Embryonic facial prominence (tissue), 1 donor: ENCODE measurements around the gene IDH3B.
"Not testable (repeated sequence)": the region's sequence is repeated elsewhere in the genome, so short reads cannot be mapped to it uniquely, and the experiment has no call there.

ENCODE experiments used
- DNase-seq: peaks from one replicate; pipeline ENCODE4 v3.0.0-alpha.2; 2016; ENCODE audit errors: extremely low spot score

The IDH3B gene

DNA sequence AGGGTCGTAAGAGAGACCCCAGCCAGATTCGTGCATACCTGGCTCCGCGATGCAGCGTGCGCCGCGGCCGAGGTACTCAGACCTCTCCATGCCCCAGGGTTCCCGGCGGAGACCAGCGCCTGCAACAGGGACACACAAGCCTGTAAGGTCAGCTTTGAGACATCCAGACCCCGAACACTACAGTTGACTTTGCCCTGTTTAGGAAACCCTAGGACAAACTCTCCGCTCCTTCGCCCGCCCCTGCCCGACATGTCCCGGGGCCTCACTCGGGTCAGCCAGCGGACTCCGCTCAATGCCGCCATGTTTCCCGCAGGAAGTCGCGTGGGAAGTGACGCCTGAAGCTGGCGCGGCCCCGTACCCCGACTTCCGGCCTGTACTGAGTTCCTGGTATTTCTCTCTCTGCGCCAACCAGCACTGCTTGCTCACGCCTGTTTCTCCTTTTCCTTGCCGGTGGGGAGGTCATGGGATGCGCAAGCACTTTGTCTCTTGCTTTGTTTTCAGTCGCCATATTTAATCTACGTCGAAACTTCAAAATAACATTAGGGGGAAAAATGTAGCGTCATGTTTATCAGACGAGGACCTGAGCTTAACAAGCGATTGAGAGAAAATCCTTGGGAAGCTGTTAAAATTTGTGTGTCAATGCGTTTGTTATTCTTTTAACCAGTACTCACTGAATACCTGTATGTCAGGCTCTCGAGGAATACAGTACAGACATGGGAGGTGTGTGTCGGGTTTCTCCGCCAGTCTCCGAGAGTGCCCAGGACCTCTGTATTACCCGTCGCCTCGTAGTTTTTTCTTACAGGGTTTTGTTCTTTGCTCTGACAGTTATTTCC, at the start of gene IDH3B:
TSS of gene IDH3B (minus strand) at position 330 of the 833 bp plus-strand sequence. CDS start at position 302, 28 bp downstream.
- DNase-seq: peak; percentile 93

DNA sequence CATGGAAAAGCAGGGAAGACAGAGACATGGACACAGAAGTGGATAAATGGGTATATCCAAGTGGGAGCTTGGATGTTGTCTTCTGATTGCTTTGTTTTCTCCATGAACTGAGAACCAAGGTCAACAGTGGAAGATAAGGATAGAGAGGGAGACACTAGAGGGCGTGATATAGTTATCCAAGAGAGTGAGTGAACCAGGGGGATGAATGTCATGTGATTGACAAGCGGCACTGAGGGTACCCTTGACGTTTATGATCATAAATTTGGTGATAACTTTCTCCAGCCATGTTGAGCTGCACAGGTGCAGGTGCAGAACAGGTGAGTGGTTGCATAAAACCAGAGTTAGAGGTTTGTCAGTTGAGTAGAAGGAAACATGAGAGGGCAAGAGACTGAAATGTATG, 49.3 kb upstream of the IDH3B start:
- no peak for DNase-seq

DNA sequence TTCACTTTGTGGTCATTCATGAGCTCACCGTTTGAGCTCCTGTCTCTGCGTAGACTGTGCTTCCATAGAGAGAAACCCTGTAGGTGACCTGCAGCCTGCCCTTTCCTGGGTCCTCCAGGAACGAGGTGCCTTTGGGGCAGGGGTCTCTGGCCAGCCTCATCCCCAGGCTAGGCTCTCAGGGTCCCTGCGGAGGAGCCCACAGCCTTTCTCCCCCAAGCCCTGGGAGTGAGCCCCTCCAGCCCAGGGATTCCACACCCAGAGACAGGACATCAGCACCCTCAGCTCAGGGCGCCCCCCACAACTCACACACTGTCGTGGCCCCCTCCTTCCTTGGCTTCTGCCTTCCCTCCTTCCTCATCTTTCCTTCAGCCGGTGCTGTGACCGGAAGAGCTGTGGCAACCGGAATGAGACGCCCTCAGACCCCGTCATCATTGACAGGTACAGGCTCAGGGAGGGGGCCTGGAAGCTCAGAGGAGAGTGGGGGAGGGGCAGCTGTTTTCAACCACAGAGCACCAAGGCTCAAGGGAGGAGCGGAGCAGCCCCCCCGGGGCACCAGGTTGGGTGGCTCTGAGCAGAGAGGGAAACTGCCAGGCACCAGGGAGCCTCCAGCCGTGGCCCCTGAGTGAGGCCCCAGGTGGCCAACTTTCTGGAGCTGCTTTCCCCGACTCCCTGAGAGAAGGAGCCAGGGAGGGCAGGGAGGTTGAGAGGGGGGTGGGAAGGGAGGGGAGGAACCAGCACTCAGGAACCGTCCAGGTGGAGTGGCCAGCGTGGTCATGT, 45.4 kb upstream of the IDH3B start:
- DNase-seq: no peak

DNA sequence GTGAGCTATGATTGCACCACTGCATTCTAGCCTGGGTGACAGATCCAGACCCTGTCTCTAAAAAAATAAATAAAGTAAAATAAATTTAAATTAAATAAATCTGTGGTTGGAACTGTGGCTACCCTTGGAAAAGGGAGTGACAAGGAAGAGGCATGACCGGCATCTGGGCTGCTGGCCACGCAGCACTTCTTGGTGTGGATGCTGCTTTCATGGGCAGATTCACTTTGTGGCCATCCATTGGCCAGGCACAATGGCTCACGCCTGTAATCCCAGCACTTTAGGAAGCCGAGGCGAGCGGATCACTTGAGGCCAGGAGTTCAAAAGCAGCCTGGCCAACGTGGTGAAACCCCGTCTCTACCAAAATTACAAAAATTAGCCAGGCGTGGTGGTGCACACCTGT, 44.6 kb upstream of the IDH3B start:
- DNase-seq: no peak

DNA sequence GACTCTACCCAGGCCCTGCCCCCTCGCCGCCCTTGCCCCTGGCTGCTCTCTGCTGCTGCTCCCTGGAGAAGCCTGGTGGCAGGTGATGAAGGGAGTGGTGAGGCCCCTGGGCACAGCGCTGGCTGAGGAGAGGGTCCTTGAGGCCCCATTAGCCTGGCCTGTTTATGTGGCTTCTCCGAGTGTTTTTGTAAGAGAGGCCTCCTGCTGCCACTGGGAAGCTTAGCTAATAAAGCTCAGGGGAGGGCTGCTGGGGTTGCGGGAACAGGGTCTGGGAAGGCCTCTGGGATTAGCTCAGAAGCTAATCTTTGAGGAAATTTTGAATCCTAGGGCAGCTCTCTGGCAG, 44.0 kb upstream of the IDH3B start:
- DNase-seq: no peak

DNA sequence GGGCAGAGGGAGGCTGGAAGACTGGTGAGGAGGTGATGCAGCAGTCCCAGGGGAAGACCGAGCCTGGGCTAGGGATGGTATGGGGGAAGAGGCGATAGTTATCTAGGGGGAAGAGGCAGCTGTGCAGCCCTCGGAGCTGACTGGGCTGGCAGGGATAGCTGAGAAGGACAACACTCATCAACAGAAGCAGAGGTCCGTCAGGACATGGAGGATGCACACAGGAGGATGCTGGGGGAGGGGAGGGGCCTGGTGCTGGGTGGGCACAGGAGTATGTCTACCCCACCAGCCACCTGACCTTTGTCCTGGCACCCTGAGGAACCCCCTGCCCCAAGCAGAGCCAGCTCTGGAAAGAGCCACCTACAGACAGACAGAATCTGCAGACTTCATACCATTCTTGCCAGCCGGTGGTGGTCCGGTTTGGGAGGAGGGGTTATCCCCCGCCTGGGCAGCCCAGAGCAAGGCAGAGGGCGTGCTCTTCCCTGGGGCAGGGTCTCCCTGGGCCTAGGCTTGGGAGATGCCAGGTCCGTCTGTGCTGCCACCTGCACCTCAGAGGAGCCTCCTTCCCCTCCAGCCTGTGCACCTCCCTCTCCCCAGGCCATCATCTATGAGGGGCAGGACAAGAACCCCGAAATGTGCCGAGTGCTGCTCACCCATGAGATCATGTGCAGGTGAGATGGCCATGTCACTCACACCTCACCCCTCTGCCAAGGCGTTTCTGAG, 43.5 kb upstream of the IDH3B start:
- DNase-seq: no peak

DNA sequence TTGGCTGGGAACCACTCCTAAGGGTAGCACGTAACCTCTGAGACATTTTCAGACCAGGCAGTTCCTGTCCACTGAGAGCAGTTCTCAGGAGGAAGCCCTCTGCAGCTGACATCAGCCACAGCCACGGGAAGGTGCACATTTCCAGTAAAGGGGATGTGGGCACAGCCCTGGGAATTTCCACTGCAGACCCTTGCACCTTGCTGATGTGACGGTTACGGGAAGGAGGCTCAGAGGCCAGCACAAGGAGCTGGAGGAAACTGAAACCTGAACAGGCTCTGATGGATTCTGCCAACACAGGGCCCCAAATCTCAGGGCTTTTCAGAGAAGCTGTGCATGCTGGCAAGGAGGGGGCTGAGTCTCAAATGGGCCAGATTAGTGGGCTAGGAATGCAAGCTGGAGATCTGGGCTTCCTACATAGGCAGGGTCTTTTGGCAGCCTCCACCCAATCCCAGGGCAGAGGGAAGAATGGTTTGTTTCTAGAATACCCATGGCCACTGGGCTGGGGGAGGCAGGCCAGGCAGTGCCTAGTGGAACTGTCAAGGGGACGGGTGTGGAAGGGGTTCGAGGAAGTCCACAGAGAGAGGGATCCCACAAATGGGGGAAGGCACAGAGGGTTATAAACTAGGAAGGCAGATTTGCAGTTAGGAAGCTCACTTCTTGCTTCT, 42.8 kb upstream of the IDH3B start:
- DNase-seq: no peak

DNA sequence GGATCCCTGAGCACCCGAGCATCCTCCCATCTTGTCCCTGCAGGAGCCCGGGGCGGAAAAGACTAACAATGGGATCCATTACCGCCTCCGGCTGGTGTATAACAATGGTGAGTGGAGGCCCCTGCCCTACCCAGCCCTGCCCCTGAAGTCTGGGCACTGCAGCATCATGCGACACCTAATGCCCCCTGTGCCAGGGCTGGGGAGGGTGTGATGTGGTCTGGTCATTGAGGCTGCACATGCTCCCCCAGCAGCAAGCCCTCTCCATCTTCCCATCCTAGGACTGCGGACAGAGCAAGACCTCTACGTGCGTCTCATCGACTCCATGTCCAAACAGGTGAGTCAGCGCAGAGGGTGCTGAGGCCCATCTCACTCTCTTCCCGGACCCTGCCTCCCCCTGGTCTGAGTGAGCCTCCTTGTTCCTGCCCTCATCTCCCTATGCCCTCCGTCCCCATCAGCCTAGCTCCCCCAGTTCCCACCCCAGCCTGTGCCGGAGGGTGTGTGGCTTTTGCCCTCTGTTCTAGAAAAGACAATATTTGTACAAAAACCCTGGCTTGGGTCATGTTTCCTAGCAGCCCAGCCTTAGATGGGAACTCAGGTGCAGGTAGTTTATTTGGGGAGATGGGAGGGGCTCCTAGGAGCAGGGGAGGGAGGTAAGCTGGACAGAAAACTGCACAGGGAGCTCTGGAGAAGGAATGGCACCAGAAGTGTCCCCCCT, 42.1 kb upstream of the IDH3B start:
- DNase-seq: no peak

DNA sequence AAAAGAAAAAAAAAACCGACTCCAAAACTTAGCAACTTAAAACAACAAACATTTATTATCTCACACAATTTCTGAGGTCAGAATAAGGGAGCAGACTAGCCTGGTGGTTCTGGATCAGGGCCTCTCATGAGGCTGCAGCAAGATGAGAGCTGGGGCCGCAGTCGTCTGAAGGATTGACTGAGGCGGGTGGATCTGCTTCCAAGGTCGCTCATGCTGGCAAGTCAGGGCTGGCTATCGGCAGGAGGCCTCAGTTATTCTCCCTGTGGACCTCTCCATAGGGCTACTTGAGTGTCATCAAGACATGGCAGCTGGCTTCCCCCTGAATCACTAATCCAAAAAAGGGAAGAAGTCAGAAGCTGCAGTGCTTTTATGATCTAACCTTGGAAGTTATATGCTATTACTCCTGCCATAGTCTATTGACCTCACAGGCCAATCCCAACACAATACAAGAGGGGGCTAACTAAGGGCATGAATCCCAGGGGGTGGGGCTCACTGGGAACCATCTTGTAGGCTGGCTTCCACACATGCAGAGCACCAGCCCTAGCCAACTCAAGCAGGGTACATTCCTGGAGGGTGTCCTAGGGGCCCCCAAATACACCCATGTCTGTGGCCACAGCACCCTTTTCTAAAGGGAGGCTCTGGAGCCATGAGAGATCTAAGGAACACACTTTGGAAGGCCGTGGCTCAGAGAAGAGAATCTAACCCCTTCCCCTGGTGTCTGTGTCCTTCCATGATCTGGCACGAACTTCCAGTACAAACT, 39.9 kb upstream of the IDH3B start:
- DNase-seq: no peak

DNA sequence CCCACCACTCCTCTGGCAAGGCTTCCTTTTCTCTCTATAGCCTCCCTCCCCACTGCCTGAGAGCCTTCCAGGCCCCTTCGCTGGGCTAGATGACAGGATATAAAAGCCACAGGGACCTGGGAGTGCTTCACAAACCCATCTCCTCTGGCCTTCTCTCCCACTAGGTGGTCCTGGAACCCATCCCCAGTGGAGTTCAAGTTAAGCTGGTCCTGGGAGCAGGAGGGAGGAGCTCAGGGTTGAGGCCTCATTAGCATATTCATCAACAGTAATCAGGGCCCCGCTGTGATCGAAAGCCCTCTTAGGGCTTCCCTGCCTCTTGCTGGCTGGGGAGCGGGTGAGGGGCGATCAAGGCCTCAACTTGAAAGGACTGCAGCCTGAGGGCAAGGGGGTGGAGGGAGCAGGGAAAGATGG, 37.7 kb upstream of the IDH3B start:
- no peak for DNase-seq

DNA sequence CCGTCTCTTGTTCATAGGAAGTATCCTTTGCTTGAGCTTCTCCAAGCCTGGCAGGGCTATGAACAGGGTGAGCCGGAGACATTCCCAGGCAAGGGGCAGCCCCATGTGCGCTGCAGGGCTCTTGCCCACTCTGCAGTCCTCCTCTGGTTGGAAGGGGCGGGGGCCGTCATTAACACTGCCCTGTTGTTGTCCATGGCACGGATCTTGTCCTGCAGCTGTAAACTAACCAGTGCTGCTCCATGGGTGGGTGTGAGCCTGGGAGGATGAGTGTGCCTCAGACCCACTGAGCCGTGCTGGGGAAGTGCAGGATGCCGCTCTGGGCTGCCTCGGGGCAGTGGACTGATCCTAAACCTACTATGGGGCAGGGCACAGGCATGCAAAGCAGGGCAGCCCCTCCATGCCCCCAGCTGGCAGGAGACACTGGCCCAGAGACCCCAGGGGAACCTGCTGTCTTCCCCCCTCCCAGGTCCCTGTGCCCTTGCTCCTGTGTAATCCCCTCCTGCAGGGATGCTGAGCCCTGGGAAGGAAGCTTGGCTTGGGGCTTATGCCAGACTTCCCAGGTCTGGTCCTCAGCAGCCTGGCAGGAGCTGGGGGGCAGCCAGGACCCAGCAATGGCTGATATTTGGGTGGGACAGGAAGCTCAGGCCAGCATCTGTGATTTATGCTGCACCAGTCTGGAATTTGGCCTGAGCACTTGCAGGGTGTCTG, 37.1 kb upstream of the IDH3B start:
- no peak for DNase-seq

DNA sequence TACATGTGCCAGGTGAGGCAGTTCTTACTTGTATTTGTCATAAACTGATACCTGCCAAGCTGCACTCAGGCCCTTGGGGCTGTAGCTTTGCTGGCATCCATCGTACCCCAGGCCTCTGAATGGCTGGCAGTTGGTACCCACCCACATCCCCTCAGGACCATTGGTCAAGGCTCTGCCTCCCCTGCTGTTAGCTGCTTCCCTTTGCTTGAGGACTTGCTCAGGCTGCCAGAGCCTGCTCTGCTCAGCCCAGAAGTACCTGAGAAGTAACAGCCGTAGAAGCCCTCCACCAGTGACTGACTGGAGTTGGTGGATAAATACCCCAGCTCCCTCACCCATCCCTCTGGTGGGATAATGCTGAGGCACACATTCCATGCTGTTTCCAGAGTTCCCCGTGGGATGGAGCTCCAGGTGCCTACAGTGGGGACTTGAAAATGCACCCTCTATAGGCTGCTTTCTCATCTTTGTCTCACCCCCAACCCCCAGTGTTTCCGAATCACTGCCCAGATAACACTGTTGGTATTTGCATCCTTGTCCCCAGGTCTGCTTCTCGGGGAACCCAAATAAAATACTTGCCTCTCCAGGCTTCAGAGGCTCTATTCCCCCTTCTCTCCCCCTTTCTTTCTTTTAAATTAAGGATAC, 35.9 kb upstream of the IDH3B start:
- DNase-seq: no peak

DNA sequence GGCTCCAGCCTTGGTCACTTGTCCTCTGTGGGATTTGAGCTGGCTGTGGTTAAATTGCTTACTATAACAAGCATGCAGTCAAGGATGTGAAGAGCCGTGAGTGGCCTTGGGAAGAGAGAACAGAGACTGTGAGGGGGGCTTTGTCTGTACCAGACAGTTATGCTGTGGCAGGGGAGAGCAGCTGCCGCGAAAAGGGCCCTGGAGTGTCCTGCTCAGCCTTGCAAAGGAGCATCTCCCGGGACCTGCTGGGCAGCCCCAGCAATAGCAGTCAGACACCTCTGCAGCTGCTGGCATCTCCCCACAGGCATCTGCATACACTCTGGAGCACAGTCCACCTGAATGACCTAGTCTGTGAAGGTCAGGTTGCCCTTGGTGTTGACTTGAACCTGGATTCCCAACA, 34.9 kb upstream of the IDH3B start:
- no peak for DNase-seq

DNA sequence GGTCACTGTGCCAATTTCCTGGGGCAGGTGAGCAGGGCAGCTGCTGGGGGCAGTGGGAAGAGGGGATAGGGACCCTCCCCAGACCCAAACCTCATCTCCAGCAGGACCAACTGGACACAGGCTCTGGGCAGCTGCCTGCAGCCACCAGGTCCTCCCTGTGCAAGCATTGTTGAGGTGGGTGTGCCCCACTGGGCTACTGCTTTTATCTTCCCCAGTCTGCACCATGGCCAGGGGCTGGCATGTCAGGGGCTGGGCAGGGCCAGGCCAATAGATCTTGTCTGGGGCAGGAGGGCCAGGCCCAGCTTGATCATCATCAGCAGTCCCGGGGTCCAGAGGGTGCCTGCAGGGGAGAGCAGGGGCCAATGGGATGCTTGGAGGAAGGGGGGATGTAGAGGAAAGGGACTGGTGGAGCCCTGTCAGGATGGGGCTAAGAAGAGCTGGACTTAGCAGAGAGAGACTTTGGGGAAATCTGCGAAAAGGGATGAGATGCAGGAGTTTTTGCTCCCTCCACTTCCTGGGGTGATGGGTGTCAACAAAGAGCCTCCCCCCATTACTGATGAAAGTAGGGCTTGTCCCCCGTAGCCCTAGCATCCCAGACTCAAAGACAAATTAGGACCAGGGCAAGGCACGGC, 34.3 kb upstream of the IDH3B start:
- DNase-seq: no peak

DNA sequence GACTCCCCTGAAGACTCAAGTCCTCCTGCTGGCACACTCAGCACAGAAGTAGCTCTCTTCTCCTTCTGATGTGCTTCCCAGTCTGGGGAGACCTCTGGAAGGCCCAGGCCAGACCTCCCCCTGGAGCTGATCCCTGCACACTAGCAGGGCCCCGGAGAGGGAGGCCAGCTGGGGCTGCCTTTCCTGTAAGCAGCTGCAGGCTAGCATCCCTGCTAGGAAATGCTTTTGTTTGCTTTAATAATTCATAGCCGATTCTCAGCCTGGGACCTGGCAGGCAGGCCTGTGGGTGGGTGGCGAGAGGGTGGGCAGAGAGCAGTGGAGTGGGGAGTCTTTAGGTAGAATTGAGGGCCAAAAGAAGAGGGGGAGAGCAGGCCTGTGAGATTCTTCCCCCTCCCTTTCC, 33.8 kb upstream of the IDH3B start:
- DNase-seq: no peak

DNA sequence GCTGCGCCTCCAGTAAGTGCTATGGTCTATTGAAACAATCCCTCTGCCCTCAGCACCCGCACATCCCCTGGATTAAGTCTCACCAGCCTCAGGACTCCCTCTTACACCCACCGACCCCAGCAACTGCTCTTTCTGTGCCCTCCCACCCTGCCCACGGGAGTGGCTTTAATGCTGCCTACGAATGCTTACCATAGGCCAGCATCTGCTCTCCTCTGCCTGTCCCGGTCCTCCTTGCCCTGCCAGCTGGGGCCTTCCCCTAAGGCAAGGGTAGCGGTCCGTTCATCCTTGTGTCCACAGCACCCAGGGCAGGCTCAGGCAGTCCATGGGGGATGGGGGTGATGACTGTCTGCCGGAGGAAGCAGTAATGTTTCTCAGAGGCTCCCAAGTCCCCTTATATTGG, 32.6 kb upstream of the IDH3B start:
- no peak for DNase-seq

DNA sequence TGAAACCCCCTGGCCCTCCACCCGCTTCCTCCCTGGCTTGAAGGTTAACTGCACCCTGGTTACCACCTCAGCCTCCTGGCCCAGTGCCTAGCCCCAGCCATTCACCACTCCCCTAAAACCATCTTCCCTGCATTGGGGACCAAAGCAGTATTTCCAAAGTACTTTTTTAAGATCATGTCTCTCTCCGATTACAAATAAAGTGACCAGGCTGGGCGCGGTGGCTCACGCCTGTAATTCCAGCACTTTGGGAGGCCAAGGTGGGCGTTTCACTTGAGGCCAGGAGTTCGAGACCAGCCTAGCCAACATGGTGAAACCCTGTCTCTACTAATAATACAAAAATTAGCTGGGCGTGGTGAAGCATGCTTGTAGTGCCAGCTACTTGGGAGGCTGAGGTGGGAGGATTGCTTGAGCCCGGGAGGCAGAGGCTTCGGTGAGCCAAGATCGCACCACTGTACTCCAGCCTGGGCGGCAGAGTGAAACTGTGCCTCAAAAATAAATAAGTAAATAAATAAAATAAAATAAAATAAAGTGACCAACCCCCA, 32.0 kb upstream of the IDH3B start:
- not testable (repeated sequence) for DNase-seq

DNA sequence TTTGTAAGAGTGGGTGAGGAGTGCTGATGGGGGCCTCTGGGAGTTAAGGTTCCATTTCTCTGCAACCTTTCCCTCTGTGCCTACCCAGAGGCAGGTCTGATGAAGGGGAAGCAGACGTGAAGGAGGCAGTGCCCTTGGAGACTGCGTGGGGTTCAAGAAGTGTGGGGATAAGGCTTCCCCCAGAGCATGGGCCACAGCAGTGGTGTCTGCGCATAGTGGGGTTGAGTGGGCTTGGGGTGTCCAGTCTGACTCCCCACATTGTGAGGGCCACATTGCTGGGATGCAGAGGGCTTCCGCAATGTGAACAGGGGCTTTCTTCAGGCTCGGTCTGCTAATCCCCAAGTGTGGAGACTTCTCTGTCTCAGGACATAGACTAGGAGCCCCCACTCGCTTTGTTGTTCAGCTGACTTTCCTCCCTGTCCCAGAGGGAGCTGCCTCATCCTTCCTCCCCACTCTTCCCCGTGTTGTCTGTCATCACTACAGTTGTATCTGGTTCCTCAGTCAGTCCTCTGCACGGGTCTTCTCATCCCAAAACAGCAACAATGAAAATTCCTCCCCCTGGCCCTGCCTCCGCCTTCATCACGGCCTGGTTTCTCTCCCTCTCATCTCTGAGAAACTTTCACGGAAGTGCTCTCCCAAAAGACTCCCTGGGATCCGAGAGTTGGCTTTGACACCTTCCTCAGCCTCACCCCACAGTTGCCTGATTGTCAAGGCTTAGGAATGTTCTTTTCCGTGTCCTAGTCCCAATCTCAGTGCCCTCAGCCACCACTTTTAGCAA, 31.4 kb upstream of the IDH3B start:
- no peak for DNase-seq
